ENCODE data around the gene LAMTOR5.
"Not testable (repeated sequence)": the region's sequence is repeated elsewhere in the genome, so short reads cannot be mapped to it uniquely, and the experiment has no call there.

LAMTOR5 gene

DNA sequence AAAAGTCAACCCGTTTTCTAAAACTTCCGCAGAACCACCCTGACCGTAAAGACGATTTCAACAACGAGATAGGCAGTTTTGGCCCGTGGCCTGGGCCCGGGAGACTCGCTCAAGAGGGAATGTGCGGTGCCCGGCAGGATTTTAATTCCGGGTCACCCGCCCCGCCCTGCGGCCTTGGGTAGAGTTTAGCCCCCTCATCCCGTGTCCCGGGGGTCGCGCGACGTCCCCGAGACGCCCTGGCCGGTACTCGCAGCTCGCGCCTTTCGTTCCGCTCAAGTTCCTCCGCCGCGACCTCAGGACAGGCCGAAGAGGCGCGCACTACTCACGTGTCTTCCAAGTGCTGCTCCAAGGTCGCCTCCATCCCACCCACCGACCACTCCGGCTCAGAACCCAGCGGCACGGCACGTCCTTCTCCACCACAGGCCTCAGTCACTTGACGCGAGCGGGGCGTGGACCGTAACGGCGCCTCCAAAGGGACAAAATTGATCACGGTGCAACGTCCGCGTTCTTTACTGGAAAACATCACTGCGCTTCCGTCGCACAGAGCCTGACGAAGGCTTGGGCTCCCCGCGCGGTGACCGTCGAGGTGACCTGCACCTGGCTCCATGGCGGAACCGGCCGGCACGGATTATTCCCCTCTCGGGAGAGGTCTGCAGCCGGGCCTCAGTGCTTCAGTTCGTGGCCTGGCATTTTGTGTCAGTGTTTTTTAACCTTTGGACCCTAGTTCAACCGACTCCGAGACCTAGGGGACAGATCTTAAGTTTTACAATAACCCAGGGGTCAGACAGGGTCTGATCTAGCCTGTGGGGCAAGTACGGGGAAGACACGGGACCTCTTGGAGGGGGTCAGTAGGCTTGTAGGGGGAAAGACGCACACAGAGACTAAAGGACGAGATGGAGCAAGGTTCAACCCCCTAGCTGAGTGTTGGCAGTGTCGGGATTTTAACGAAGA is at the start of gene LAMTOR5:
Gene LAMTOR5 (minus strand): TSS at position 435 of the 951 bp plus-strand sequence. CDS start 74 bp downstream, at position 361.
- DNase-seq = peak; percentile 88

DNA sequence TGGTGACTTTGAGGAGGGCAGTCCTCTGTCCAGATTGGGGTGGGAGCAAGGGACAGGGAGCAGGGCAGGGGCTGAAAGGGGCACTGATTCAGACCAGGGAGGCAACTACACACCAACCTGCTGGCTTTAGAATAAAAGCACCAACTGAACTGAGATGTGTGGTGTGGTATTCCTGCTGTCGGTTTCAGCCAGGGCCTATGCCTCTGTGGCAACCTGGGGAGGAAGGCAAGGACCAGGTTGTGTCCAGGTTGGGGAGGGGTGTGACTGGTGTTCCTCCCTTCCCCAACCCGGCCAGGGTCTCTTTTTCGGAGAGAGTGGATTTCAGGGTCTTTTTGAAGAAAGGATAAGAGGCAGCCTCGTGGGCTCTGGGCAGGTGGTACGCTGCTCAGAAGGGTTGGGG is 49.7 kb upstream of the LAMTOR5 start:
- no peak for DNase-seq

DNA sequence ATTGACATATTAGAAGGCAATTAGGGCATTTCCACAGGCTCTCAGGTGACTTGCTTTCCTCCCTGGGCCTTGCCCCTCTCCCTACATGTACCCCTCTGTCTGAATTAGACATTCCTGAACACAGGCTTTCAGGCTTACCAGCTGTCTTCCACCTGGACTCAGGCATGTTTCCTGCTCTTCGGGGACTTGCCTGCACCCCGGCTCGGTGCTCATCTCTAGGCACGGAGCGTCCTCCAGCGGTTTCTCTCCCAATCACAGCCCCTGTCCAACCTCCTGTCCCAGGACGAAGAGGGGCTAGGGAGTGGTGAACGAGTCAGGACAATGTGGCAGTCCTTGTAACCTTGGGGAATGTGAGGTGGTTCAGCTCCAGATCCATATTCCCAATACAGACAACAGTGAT is 47.7 kb upstream of the LAMTOR5 start:
- DNase-seq = no peak

DNA sequence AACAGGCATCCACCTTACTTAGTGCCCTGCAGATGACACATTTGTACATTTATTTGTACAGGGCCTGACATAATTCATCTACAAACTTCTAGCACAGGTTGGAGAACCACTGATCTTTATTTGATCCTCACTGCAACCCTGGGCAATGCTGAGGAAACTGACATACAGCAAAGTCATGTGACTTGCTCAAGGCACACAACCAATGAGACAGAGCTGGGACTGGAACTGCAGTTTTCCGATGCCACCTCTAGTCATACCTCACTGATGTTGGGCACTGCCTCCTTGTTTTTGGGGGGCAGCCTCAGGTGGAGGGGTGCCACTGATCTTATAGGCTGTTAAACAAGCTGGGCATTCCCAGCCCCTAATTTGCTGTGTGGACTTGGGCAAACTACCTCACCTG is 46.8 kb upstream of the LAMTOR5 start:
- no peak for DNase-seq

DNA sequence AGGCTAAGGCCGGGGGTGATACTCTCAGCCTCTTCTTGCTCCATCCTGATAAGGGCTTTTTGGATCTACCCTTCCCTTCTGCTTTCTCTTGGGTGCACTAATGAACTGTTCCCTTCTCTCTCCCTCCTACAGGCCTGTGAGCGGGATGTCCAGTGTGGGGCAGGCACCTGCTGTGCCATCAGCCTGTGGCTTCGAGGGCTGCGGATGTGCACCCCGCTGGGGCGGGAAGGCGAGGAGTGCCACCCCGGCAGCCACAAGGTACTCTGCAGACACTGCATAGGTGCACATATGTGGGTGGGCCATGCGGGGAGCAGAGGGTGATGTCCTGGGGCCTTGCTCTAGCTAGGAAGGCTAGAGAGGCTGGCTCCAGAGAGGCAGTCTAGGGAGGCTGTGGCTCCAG is 46.3 kb upstream of the LAMTOR5 start:
- DNase-seq = no peak

DNA sequence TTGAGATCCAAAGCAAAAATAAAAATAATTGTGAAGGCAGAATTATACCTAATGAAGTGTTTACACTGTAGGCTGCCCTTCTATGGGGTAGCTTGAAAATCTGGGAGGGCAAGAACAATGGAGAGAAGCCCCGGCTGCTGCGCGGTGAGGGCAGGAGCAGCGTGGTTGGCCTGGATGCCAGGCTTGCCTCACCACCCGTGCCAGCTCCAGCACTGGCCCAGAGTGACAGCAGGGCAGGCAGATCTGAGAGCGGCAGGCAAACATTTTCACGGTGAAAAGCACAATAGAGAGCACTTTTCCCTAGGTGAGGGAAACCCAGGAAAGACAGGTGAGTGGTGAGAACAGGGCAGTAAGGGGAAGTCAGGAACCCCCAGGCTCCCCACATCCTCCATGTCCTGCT is 44.8 kb upstream of the LAMTOR5 start:
- no peak for DNase-seq

DNA sequence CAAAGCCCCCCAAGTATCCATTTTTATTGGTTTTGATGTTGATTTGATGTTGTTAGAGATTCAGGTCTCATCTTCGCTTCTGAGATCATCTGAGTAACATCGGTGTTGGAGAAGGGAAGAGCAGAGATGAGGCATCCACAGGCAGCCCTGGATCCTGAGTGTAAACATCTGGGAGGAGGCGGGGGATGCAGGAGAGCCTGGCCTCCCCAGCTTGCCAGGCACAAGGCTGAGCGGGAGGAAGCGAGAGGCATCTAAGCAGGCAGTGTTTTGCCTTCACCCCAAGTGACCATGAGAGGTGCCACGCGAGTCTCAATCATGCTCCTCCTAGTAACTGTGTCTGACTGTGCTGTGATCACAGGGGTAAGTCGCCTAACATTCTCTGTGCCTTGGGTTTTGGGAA is 43.4 kb upstream of the LAMTOR5 start, which contains the start of gene PROK1:
Gene PROK1 (plus strand): TSS at position 221 of the 400 bp plus-strand sequence. CDS start 68 bp downstream, at position 289.
- no peak for DNase-seq

DNA sequence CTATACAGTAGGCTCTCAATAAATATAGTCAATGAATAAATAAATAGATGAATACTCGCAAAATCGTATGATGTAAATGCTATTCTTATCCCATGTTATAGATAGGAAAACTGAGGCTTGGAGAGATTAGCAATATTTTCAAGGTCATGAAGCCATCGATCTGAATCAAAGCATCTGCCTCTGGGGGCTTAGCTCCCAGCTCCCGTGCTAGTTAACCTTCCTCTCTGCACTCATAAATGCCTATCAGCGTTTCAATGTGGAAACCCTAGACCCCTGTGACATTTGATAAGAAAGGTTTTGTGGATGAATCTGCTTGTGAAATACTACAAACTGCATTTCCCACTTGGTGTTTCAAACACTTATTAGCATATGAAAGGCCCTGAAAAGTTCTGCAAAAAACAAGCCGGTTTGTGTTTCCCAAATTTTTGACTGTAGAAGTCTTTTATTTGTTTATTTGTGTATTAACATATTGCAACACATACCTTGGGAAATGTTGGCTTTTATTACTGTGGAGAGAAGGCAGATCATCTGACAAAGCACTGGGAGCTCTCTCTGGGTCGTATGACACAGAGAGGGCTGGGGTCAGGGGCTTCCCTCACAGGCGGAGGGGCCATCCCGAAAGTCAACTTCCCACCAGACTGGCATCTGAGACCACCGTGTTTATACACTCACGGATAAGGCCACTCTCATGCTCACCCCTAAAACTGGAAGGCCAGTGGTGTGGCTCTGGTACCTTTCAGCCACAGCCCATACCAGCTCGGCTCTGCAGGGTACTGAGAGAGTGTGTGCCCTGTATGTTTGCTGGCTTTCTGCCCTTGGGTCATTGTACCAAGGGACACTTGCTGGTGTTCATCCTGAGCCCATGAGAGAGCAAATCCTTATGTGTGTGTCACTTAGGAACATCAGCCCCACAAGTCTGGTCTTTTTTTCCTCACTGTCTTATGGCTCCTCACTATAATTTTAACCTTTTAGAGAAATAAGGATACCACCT is 42.5 kb upstream of the LAMTOR5 start:
- peak; percentile 14 for DNase-seq

DNA sequence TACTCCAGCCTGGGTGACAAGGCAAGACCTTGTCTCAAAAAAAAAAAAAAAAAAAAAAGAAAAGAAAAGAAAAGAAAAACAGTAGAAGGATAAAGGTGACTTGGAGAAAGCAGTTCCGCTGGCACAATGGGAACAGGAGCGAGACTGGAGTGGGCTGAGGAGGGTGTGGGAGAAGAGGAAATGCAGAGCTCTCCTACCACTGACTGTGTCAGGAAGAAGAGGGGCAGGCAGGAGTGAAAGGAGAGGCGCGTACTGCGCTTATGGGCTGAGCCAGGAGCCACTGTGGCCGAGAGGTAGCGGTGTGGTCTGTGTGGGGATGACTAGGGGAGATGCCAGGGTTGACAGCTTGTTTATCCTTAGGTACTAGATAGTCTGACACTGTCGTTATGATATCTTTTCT is 37.1 kb upstream of the LAMTOR5 start:
- DNase-seq = no peak

DNA sequence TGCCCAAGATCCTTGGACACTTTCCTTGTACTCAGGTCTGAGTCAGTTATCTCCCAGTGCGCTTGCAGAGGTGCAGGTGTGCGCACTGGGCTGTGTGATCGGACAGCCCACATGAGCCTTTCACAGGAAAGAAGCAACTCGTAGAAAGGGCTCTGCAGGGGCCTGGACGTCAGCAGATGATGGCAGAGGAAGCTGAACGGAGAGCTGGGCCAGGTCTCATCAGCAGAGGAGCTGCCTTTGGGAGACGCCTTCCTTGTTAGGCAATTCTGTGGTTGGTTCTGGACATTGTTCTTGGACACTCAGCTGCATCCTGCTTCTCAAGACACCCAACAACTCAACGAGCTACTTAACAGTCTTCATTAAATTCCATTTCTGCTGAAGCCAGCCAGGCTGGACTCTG is 36.0 kb upstream of the LAMTOR5 start:
- no peak for DNase-seq

DNA sequence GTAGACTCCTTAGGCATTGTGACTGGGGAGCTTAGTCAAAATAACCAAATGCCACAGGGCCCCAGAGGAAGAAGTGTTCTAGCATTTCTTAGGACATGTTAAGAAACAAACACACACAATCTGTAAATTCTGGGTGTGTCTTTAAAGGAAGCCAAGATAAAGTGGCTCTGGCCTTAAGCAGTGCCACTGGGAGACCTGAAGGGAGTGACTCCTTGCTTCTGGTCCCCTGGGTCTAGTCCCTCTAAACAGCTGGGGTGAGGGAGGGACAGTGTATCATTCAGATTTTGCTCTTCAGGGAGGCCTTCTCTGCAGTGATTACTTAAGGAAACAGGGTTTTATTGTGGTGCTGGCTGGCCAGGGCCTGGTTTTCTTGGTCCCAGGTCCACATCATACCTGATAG is 34.4 kb upstream of the LAMTOR5 start:
- no peak for DNase-seq

DNA sequence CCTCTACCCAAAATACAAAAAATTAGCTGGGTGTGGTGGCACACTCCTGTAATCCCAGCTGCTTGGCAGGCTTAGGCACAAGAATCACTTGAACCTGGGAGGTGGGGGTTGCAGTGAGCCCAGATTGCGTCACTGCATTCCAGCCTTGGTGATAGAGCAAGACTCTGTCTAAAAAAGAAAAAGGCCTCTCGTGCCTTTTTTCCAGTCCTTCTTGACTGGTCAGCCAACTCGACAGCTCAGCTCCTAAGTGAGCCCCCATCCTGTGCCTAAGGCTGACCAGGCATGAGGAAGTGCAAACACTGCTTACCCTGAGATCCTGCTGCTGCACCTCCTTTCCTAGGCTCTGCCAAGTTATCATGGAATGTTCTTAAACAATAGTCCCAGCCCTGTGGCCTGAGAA is 33.4 kb upstream of the LAMTOR5 start:
- no peak for DNase-seq

DNA sequence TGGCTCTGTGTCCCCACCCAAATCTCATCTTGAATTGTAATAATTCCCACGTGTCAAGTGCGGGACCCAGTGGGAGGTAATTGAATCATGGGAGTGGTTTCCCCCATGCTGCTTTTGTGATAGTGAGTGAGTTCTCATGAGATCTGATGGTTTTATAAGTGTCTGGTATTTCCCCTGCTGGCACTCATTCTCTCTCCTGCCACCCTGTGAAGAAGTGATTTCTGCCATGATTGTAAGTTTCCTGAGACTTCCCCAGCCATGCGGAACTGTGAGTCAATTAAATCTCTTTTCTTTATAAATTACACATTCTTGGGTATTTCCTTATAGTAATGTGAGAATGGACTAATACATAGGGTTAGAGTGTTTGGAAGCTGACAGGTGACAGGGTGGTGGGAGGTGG is 32.4 kb upstream of the LAMTOR5 start:
- DNase-seq = not testable (repeated sequence)

DNA sequence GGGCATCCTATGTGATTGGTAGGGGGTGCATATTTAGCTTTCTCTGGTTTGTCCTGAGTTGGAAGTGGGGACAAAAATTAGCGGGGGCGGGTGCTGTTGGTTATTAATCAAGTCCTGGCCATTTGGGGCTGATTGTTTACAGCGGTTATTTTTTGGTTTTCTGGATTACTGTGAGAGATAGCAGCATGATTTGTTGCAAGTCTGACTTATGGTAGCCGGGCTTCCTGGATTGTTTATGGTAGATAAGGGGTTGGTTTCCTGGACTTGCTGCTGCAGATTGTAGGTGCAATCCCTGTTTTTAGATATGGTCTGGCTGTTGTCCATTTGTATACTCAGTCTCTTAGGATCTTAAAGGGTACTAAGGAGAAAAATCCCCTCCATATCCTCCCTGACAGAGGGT is 31.4 kb upstream of the LAMTOR5 start:
- DNase-seq = no peak

DNA sequence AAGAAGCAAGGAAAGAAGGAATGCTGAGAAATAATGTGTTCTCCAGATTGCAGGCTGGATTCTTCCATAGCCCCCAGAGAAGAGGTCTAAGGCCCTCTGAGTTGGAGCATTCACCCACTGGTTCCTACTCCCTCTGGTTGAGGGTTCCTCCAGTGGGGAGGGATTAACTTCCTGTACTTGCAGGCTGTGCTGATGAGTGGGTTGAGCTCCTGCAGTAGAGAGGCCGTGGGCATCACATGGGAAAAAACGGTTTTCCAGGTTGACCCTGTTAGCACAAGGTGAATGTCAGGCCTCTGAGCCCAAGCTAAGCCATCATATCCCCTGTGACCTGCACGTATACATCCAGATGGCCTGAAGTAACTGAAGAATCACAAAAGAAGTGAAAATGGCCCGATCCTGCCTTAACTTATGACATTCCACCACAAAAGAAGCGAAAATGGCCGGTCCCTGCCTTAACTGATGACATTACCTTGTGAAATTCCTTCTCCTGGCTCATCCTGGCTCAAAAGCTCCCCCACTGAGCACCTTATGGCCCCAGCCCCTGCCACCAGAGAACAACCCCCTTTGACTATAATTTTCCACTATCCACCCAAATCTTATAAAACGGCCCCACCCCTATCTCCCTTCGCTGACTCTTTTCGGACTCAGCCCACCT is 30.3 kb upstream of the LAMTOR5 start:
- not testable (repeated sequence) for DNase-seq

DNA sequence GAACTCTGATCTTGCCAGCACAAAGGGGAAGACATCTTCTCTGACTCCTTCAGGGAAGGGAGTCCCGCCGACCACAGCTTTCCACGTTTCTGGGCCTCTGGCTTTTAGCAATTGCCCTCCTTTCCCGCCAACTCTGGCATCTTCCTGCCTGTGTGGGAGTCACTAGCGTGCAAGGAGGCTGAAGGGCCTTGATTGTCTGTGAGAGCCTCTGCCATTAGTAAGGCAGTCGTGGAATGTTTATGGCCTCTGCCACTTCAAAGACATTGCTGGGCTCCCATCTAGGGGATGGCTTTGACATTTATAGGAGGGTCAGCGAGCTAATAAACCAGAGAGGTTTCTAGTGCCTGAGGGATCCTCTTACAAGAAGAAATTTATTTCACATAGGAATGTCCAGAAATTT is 29.1 kb upstream of the LAMTOR5 start:
- no peak for DNase-seq

DNA sequence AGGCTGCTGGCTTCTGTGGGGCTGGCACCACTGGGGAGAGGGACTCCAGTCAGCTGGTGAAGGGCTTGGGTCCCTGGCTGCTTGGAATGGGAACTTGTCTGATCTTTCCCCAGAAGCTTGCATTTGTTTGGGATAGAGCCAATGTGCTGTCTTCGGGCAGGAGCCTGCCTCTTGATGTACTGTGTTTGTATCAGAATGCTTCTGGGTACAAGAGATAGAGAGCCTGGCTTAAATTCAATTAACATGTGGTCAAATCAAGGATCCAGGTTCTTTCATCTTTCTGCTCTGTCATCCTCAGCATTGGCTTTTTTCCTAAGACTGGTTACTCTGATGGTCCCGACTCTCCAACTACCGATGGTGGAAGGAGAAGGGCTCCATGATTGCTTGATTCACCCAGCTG is 27.5 kb upstream of the LAMTOR5 start:
- no peak for DNase-seq

DNA sequence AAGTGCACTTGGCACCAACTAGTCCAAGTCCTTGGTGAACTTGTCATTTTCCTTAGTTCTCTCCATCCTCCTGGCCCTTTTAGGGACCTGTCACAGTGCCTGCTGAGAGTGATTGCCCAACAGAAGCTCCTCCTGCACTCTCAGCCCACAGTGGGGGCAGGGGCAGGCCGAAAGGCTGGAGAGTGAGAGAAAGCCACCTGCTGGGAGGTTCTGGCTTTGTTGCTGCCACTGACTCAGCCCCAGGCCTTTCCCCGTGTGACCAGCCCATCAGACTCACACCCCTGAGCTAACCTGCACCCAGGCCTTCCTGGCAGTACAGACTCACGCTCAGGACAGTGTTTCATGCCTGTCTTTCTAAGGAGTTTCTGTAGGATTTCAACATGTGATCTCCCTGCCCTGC is 26.3 kb upstream of the LAMTOR5 start:
- peak; percentile 34 for DNase-seq

DNA sequence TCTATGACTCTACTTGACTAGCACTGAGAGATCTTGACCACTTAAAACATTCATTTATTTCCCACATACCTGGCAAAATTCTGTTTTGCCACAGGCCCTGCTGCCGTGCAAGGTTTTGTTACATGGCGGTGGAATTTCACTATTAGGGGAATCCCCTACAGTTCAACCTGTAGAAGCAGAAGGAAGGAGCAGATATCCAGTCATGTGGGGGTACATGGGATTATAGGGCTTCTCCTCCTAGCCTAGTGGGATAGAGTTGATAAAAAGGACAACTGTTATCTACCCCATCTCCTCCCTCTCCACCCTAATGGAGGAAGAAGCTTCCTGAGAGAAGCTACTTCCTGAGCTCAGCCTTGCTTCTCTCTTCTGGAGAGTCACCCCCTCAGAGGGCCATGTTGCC is 25.7 kb upstream of the LAMTOR5 start:
- no peak for DNase-seq

DNA sequence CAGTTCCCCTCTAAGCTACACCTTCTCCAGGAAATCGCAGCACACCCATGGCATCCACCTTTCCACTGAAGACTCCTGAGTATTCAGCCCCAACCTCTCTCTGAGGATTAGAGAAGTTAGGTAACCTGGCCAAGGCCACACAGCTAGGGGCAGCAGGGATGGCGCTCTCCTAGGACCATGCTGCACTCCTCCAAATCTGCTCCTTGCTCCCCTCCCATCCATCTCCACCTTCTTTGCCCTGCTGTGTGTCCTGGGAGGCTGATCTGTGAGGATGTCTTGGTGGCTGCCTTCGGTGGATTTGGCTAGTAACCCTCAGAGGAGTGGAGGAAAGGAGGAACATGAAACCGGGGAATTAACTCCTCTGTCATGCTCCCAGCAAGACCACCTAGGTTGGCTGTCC is 23.4 kb upstream of the LAMTOR5 start:
- DNase-seq = no peak

DNA sequence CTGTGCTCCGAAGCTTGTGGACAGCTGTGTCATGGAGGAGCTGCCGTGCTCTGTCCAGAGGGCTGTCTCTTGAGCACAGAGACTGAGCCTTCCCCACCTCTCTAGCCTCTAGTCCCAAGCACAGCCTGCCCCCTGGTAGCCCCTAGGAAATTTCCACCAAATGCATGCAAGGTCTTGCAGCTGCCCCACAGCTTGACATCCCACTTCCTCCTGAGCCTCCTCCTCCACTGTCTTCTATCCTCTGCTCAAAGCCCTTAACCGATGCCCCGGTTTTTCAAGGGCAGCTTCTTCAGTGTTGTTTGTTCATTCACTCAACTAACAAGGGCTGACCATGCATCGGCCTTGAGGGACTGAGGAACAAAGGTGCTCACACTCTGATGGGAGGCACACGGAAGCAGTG is 22.9 kb upstream of the LAMTOR5 start:
- DNase-seq = no peak

DNA sequence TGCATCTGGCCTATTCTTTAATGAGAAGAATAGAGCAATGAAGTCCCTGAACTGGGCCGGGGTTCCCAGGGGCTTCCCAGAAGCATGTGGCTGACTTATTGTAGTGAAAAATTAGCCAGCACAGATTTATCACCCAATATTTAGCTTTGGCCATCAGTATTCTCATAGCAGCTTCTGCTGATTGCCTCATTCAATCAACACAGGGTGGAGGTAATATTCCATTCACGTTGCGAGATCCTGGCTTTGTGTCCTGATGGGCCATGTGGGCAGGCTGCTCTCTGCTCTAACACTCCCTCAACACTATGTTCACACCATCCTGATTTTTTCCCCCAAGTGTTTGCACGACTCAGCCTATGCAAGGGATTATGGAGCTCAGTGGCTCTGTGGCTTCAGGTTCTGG is 21.5 kb upstream of the LAMTOR5 start:
- DNase-seq = no peak

DNA sequence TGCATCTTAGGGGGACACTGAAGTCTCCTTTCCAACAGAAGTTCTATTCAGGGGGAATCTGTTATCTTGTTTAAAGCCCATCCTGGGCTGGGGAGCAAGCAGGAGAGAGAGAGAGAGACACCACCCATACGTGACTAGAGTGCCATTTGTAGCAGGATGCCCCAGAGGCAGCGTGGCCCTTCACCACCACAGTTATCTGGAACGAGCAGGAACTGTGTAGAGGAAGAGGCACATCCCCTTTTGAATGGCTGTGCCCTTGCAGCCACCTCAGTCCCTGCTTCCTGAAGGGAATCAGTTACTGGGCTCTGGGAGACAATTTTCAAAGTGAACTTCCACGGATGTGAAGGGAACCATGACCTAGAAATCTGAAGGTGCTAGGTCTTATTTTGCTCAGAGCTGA is 19.4 kb upstream of the LAMTOR5 start:
- no peak for DNase-seq
